ENCODE results near the gene ACBD6. TPM values are rescaled to one million over a fixed set of nuclear protein-coding genes. Genes with fewer than 3 reads are reported as not detected.

The ACBD6 gene
- total and polyA plus RNA-seq, 10 of the 15 experiments (the other 5 are each of a cell fraction or from before 2014, with no cell fraction given) = 15.0 to 67.3 (median 55.0) TPM

- BruUV-seq (replicated peaks) = no TSS peak
- Histone ChIP-seq H3K9ac (ENCODE audit: control insufficient read depth, insufficient read depth, low read length) (no peak overlapping the region), H3K79me2 (ENCODE audit: control insufficient read depth, insufficient read depth, low read length) (no peaks in the 10 kb centered on the region), H3K4me1 (ENCODE audit: control insufficient read depth, insufficient read depth, low read length) (no peaks in the 10 kb centered on the region), H2AFZ (ENCODE audit: control insufficient read depth, low read depth, low read length) (no peak overlapping the region), H3K27ac (ENCODE audit: control insufficient read depth, insufficient read depth) (no peak overlapping the region), H3K9me3 (replicated peaks; ENCODE audit: control insufficient read depth, insufficient read depth, low read length) (no peaks in the 10 kb centered on the region), H4K20me1 (ENCODE audit: control insufficient read depth, insufficient read depth) (no peaks in the 10 kb centered on the region), H3K27me3 (replicated peaks in 1 of 2; ENCODE audit: control insufficient read depth in 2 of 2, insufficient read depth in 2 of 2, low read length in 1 of 2) (no peaks in the 10 kb centered on the region), H3K4me2 (ENCODE audit: control insufficient read depth, insufficient read depth) (no peak overlapping the region), H3K4me3 (no peak overlapping the region), H3K36me3 (ENCODE audit: control insufficient read depth in 2 of 2, insufficient read depth in 2 of 2, low read length in 1 of 2) (no peaks in the 10 kb centered on the region)
- ChIA-PET SMC1A (ENCODE audit: uncharacterized antibody, unreplicated experiment) (interaction anchor here (1.6 kb wide), 1 partner anchor 10 kb away, joined by 4 read pairs; no protein-coding TSS in a partner anchor), POLR2A (no interaction called here), CTCF (interaction anchor here (0.9 to 1.8 kb wide), 2 partner anchors 340 to 619 kb away, joined by 3 to 15 read pairs; no protein-coding TSS in a partner anchor), RAD21 (ENCODE audit: unreplicated experiment) (interaction anchor here (1.0 kb wide), 1 partner anchor 341 kb away, joined by 5 read pairs; no protein-coding TSS in a partner anchor)
- in situ Hi-C loops (cut with MboI) (no loop called here), intact Hi-C loops (cut with micrococcal nuclease; ENCODE audit: unreplicated experiment) (no loop called here)
- no peak for FAIRE-seq
- no peak for ATAC-seq
- DNase-seq (ENCODE audit: low read depth, low spot score) = no peak
- WGBS (ENCODE audit: insufficient coverage, insufficient replicate concordance, low lambda C conversion rate, missing lambda C conversion rate) = 83% methylated on average over 7 of the region's 7 CpGs
- no peak for TF ChIP-seq NFXL1 (IDR thresholded peaks at IDR 0.05; ENCODE audit: borderline replicate concordance)
- no peak for TF ChIP-seq NFYB (IDR thresholded peaks at IDR 0.05; ENCODE audit: insufficient read depth, low read depth, low read length)
- TF ChIP-seq CBX3 (IDR thresholded peaks at IDR 0.05; ENCODE audit: borderline replicate concordance, low read depth) = no peak
- no peak for TF ChIP-seq KDM1A (IDR thresholded peaks at IDR 0.05; ENCODE audit: borderline replicate concordance)
- TF ChIP-seq MEF2B (IDR thresholded peaks at IDR 0.05; ENCODE audit: partially characterized antibody, poor library complexity, severe bottlenecking) = no peak
- TF ChIP-seq POLR2AphosphoS5 (IDR thresholded peaks at IDR 0.05; ENCODE audit: low read length) = no peak
- TF ChIP-seq FOXM1 (IDR thresholded peaks at IDR 0.05; ENCODE audit: low read depth, low read length) = no peak
- no peak for TF ChIP-seq PAX5 (IDR thresholded peaks at IDR 0.05; ENCODE audit: borderline replicate concordance, low read depth, low read length)
- TF ChIP-seq RELA (IDR thresholded peaks at IDR 0.05; ENCODE audit: borderline replicate concordance, partially characterized antibody) = no peak
- no peak for TF ChIP-seq SMAD5 (IDR thresholded peaks at IDR 0.05; ENCODE audit: low read depth)
- no peak for TF ChIP-seq MEF2A (IDR thresholded peaks at IDR 0.05; ENCODE audit: insufficient read depth, low read depth, low read length)
- no peak for TF ChIP-seq ZBTB11 (CRISPR knock-in tag; IDR thresholded peaks at IDR 0.05)
- TF ChIP-seq RCOR1 (conservative IDR thresholded peaks at IDR 0.05; ENCODE audit: low read depth, low read length) = no peak
- no peak for TF ChIP-seq IRF5 (IDR thresholded peaks at IDR 0.05; ENCODE audit: borderline replicate concordance)
- TF ChIP-seq USF2 (IDR thresholded peaks at IDR 0.05; ENCODE audit: borderline replicate concordance, low read depth, low read length) = no peak
- TF ChIP-seq IRF3 (IDR thresholded peaks at IDR 0.05) = no peak
These were observed 19.8 kb upstream of the ACBD6 start for GRCh38 chr1:180522213-180522515.

Measured in GM12878 (cell line).